Right ventricle myocardium superior (tissue), 1 donor: ENCODE data around the gene PPP1R15B. TPM values are rescaled to one million over a fixed set of nuclear protein-coding genes. Genes with fewer than 3 reads are reported as not detected.

Source experiments
- ATAC-seq: fragments of 200-7000 bp; cut with Tn5 transposase; one replicate; pipeline ENCODE4 v1.9.1; 2020; ENCODE audit warnings: mild to moderate bottlenecking; ENCODE audit not compliant: poor library complexity
- DNase-seq: peaks from one replicate; pipeline ENCODE4 v3.0.0-alpha.2; 2020
- intact Hi-C: fragments of 100-400 bp; cut with DNase I; formaldehyde crosslinking; loops from one replicate; pipeline ENCODE4 v1.11.2; 2022
- total RNA-seq: library from RNA; stranded (reverse); fragmentation: NEBNext Ultra II Directional; extraction: Animal tissue kit (Norgen Biotek cat#: 25700); gene quantifications from one replicate; pipeline ENCODE4 v1.2.1, GENCODE V29; 2021
- donor health status: DM: no; HTN: yes; CAD: no; lungs with severe emphysema.

PPP1R15B gene
- total RNA-seq, 1 donor from 2014 or later: 19.7 TPM

DNA sequence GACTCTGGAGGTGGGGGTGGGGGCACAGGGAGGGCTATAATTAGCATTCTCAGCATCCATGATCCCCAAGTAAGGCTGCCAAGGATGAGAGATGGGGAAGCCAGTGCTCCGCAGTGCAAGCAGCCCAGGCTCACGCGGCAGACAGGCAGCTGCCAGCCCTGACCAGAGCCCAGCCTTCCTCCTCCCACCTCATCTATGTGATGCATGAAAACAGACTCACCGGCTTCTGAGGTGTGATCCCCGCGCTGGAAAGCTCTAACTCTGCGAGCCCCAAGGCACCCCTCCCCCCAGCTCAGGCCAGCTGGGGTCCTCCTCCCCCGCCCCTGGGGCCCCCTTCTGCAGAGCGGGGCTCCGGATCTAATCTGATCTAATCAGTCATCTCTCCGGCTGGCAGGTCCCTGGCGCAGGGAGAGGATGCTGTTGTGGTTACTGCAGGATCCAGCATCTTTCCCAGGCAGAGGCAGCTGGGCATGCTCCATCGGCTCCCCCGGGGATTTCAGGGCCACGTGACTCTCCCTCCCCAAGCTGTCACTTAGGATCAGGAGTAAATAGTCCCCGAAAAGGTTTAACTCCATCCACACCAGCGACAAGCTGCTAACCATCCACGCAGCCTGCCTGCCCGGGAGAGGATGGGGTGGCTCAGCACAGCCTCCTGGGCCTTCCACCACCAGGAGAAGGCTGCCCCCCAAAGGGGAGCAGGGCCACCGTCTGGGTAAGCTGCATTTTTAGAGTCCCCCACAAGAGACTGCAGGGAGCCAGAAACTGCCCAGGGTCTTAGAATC is 52.0 kb downstream of the PPP1R15B start, which contains the start of gene PLEKHA6:
Gene PLEKHA6, minus strand, starts transcription at position 456 of the 782 bp plus-strand sequence. CDS start 86,202 bp downstream, outside the sequence.
- intact Hi-C loops: loop anchor here (5.0 kb wide), 2 partner anchors 102 to 142 kb away; no protein-coding TSS in a partner anchor
- DNase-seq: peak; percentile 74

DNA sequence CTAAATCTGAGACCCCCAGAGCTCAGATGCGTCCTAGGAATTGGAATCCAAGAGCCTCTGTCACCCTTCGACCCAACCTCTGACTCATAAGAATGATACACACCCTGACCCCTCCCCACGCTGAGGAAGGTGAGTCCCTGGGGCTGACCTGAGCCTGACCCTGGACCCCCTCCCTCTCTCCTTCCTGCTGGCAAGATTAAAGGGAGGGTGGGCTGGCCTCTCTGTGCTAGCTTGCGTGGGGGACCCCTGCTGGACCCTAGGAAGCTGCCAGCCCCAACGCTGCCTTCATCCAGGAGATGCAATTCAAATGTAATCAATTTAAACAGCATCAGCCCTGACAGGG is 52.5 kb downstream of the PPP1R15B start:
- DNase-seq (no peak), ATAC-seq (no peak)
- intact Hi-C loops: no loop called here

More for the DNA sequence above, 52.0 kb downstream of the PPP1R15B start, which contains the start of gene PLEKHA6:
- ATAC-seq: peak; percentile 18

- DNase-seq: no peak
- intact Hi-C loops: no loop called here
- ATAC-seq: no peak
These were observed 53.0 kb downstream of the PPP1R15B start for GRCh38 chr1:204358605-204359004.

DNA sequence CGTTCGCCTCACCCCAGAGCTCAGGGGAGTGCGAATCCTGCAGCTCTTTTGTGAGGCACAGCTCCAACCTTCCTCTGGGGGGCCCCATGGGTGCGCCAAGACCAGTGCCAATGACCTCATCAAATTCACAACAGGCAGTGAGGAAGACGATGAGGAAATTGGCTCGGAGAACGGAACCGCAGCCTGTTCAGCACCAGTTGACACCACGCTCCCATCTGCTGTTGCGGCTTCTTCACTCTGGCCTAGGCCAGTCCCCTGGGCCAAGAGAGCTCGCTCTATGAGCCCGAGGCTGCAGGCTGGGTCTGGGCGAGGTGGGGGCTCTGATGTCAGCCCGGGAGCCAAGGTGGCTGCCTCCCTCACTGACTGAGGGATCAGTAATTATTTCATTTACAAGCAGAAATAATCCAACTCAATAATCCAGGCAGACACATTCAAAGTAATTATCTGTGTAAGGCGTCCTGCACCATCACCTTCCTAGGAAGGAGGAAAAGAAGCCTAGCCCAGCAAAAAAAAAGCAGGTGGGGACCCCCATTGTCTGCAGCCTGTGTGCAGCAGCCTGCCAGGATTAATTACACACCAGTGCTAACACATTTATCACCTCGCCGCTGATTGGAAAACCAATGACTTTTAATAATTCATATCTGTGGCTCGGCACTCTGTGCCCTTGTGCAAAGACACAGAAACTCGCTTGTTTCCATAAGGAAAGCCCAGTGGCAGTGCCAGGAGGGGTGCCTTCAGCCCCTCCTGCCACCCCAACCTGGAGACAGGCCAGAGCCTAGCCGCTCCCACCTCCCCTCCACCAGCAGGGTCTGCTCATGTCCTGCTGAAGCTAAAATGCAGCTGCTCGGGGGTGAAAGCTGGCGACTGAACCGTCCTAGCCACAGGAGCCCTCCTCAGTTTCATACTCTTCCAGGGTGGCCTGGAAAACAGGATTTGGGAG is 53.8 kb downstream of the PPP1R15B start:
- peak; percentile 63 for DNase-seq
- ATAC-seq: peak; percentile 54
- intact Hi-C loops: no loop called here

DNA sequence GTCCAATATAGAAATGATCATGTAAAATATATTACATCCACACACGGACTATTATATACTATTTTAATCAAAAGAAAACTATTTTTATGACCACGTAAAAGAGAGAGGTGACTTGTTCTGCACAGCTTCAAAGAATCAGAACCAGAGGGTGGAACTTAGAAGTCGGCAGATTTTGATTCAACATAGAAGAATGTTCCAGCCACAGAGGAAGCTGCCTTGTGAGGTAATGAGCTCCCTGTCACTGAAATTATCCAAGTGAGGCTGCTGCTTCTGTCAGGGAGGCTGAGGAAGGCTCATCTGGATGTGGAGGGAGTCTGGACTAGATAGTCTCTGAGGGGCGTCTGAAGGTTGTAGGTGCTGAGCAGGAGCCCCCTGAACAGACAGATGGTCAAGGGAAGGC is 54.6 kb downstream of the PPP1R15B start:
- intact Hi-C loops: no loop called here
- no peak for ATAC-seq

DNA sequence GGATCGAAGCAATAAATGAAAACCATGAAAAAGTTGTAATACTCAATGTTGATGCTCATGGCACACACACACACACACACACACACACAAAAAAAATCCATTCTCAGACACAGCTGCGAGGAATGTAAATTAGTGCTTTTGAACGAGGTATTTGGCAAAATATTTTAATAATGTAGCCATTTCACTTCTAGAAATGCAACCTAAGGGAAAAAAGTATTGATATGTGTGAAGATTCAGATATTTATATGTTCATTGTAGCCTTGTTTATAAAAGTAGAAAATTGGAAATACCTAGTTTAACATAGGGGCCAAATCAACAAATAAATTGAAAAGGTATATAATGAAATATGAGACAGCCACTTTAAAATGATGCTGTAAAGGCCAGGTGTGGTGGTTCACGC is 55.7 kb downstream of the PPP1R15B start:
- intact Hi-C loops: no loop called here
- ATAC-seq (no peak), DNase-seq (no peak)

More for the DNA sequence above, 54.6 kb downstream of the PPP1R15B start:
- no peak for DNase-seq

DNA sequence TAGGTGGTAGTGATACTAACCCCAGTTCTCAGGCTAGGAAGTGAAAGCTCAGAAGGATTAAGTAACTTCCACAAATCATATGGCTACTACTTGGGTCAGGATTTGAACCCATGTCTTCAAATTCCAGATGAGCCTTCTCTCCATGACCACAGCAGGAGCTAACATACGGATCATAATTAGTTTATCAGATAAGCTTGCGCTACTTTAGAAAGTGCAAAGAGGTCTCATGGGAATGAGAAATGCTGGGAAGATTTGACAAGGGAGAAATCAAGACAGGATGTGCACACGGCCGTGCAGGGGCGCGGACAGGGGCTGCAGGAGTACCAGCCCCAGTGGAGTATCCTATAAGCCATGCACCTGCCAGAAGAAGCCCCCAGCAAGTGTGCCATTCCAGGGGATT is 57.0 kb downstream of the PPP1R15B start:
- intact Hi-C loops: no loop called here
- no peak for ATAC-seq

More for the DNA sequence above, 57.0 kb downstream of the PPP1R15B start:
- DNase-seq: no peak

Other genes with a start within 250 kb of the PPP1R15B start
- gene REN, start 245.5 kb downstream of the PPP1R15B start, total RNA-seq: not detected
- not detected for gene KISS1, start 215.3 kb downstream of the PPP1R15B start, total RNA-seq
- gene GOLT1A, start 197.8 kb downstream of the PPP1R15B start, total RNA-seq: not detected
- gene PLEKHA6, start 51.9 kb downstream of the PPP1R15B start, total RNA-seq: 20.0 TPM
- gene PIK3C2B, start 83.0 kb upstream of the PPP1R15B start, total RNA-seq: 17.7 TPM
- gene MDM4, start 104.6 kb upstream of the PPP1R15B start, total RNA-seq: 24.2 TPM